ENCODE measurements around the gene SLC15A3. TPM values are rescaled to one million over a fixed set of nuclear protein-coding genes. Genes with fewer than 3 reads are reported as not detected.

Gene SLC15A3
- 0.62 TPM for total RNA-seq (ENCODE audit: unreplicated experiment)
- long read RNA-seq: 0 reads

DNA sequence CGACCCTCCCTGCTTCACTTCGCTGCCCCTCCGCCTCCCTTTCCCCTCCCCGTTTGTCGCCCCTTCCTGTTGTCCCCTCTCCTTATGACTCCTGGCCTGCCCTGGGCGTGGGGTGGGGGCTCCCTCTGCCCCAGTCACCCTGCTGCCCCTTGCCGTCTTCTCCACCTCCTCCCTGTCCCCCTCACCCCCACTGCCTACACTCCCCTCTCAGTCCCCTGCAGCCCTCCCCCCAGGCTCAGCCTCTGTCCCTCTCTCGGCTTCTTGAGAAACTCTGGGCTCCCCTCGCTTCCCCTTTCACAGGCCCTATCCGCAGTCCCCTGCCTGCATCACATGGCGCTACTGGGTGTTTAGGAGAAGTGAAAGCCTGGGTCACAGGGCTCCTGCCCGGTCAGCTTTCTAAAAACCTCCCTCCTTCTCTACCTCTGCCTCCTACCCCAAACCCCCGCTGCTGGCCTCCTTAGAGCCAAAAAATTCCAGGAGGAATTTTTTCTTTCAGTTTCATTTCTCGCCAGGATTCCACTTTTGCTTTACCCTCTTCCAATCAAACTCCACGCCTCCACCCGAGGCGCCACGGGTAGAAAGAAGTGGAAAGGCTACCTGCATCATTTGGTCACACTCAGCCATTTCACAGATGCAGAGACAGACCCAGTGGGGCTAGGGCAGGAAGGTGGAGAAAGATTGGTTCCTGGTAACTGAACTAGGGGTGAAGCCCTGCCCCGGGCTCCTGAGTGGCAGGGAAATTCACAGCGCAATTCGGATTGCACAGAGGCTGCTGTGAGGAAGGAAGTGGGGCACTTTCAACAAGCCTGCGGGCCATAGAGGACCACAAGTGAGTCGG is at the start of gene SLC15A3:
SLC15A3 (minus strand) TSS at position 273 of the 838 bp plus-strand sequence. CDS start 625 bp downstream, outside the sequence.
- no peak for TF ChIP-seq CTCF (IDR thresholded peaks at IDR 0.05; ENCODE audit: unreplicated experiment)
- Mint-ChIP-seq H3K9me3 (ENCODE audit: unreplicated experiment) (no peaks in the 10 kb centered on the region), H3K4me1 (ENCODE audit: unreplicated experiment) (peaks cover 3% of the 10 kb centered on the region), H3K27ac (ENCODE audit: unreplicated experiment) (no peak within 1 kb of the TSS), H3K27me3 (ENCODE audit: unreplicated experiment) (peaks cover 13% of the 10 kb centered on the region), H3K36me3 (ENCODE audit: low read depth, unreplicated experiment) (no peaks in the 10 kb centered on the region), H3K4me3 (ENCODE audit: unreplicated experiment) (peak within 1 kb of the TSS; percentile 77)
- DNase-seq (ENCODE audit: low spot score): no peak

DNA sequence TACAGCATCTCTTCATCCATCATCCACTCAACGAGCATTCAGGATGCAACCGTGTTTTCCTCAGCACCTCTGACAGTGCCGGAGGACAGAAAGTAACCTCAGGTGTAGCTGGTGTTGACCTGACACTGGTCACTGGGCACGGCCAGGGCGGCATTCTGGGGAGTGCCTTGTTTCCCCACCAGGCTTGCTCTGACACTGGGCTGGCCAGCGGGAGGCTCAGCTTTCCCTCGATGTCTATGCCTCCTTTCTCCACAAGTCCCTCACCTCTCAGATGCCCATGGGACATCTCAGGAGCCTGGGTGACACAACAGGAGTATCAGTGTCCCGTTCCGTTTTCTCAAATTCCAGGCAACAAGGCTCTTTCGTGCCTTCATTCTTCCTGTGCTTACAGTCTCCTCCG is 48.5 kb upstream of the SLC15A3 start:
- Mint-ChIP-seq H3K4me3 (ENCODE audit: unreplicated experiment) (no peak overlapping the region), H3K4me1 (ENCODE audit: unreplicated experiment) (peaks cover 13% of the 10 kb centered on the region), H3K27me3 (ENCODE audit: unreplicated experiment) (peaks cover 7% of the 10 kb centered on the region), H3K27ac (ENCODE audit: unreplicated experiment) (no peak overlapping the region), H3K9me3 (ENCODE audit: unreplicated experiment) (no peaks in the 10 kb centered on the region), H3K36me3 (ENCODE audit: low read depth, unreplicated experiment) (no peaks in the 10 kb centered on the region)
- TF ChIP-seq CTCF (IDR thresholded peaks at IDR 0.05; ENCODE audit: unreplicated experiment): no peak
- no peak for DNase-seq (ENCODE audit: low spot score)

DNA sequence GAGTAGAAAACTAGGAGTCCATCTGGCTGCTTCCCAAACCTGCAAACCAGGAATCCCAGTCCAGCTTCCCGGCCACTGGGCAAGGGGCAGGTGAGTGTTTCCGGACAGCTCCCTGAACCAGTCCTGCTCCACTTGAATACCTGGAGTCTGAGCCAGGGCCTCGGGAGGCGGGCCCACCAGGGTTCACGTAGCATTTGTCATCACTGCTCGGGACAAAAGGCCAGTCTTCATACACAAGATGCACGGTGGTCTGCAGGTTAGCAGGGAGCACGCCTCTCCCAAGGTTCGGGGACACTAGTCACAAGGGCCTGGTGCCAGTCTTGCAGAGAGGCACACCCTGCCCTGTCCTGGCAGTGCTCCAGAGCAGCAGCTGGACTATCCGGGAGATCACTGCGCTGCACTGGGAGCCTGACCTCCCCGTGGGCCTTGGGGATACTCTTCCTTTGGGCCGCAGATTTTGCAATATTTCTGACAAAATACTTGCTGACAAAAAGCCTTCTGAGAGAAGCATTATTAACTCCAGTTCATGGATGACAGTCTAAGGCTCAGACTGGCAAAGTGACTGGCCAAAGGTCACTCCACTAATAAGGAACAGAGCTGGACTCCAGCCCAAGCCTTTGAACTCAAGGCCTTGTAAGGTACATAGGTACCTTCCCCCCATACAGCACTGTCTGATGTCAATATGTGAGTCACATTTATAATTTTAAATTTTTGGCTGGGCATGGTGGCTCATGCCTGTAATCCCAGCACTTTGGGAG is 44.6 kb upstream of the SLC15A3 start:
- H3K4me1 Mint-ChIP-seq (ENCODE audit: unreplicated experiment): peaks cover 4% of the 10 kb centered on the region
- no peak overlapping the region for H3K27ac Mint-ChIP-seq (ENCODE audit: unreplicated experiment)
- H3K4me3 Mint-ChIP-seq (ENCODE audit: unreplicated experiment): no peak overlapping the region
- no peaks in the 10 kb centered on the region for H3K9me3 Mint-ChIP-seq (ENCODE audit: unreplicated experiment)
- no peak for TF ChIP-seq CTCF (IDR thresholded peaks at IDR 0.05; ENCODE audit: unreplicated experiment)
- H3K27me3 Mint-ChIP-seq (ENCODE audit: unreplicated experiment): peaks cover 5% of the 10 kb centered on the region
- DNase-seq (ENCODE audit: low spot score): no peak
- no peaks in the 10 kb centered on the region for H3K36me3 Mint-ChIP-seq (ENCODE audit: low read depth, unreplicated experiment)

DNA sequence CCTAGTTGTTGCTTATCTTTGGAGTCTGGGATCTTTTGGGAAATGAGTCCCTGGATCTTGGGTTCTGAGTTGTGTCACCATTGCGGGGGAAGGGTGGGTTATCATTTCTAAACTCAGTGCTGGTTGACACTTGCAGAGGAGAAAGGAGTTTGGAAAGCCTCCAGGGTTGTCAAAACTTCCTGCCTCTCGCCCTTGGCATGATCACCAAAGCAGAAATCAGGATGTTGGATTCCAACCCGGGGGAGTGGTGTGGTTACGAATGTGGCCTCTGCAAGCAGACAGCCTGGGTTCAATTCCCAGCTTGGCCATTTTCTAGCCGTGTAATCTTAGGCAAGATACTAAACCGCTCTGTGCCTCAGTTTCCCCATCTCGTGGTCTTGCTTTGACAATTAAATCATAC is 43.8 kb upstream of the SLC15A3 start:
- H3K9me3 Mint-ChIP-seq (ENCODE audit: unreplicated experiment): no peaks in the 10 kb centered on the region
- H3K27me3 Mint-ChIP-seq (ENCODE audit: unreplicated experiment): peaks cover 4% of the 10 kb centered on the region
- peaks cover 4% of the 10 kb centered on the region for H3K4me1 Mint-ChIP-seq (ENCODE audit: unreplicated experiment)
- DNase-seq (ENCODE audit: low spot score): no peak
- no peak overlapping the region for H3K27ac Mint-ChIP-seq (ENCODE audit: unreplicated experiment)
- no peak overlapping the region for H3K4me3 Mint-ChIP-seq (ENCODE audit: unreplicated experiment)
- no peaks in the 10 kb centered on the region for H3K36me3 Mint-ChIP-seq (ENCODE audit: low read depth, unreplicated experiment)
- no peak for TF ChIP-seq CTCF (IDR thresholded peaks at IDR 0.05; ENCODE audit: unreplicated experiment)

Measured in endothelial cell (in vitro differentiated cells).